Measurements from ENCODE around the gene TMPRSS9.
"Not testable (repeated sequence)": the region's sequence is repeated elsewhere in the genome, so short reads cannot be mapped to it uniquely, and the experiment has no call there.

TMPRSS9 gene

GRCh38 chr19:2394442-2395292 lies 34.6 kb downstream of the TMPRSS9 start:
- no peak for FAIRE-seq

- not testable (repeated sequence) for FAIRE-seq
Measured at GRCh38 chr19:2395293-2395829, 35.3 kb downstream of the TMPRSS9 start.

- FAIRE-seq = not testable (repeated sequence)
Measured at GRCh38 chr19:2397173-2397572, 37.1 kb downstream of the TMPRSS9 start.

- FAIRE-seq = no peak
Measured at GRCh38 chr19:2398735-2399305, 38.8 kb downstream of the TMPRSS9 start.

- no peak for FAIRE-seq
Measured at GRCh38 chr19:2399582-2399981, 39.5 kb downstream of the TMPRSS9 start.

- FAIRE-seq = no peak
Measured at GRCh38 chr19:2408247-2408646, 48.2 kb downstream of the TMPRSS9 start.

GRCh38 chr19:2409352-2409912 lies 49.4 kb downstream of the TMPRSS9 start:
- FAIRE-seq = no peak

- no peak for FAIRE-seq
Measured at GRCh38 chr19:2410023-2410422, 50.0 kb downstream of the TMPRSS9 start.

- FAIRE-seq = no peak
Measured at GRCh38 chr19:2411709-2412108, 51.6 kb downstream of the TMPRSS9 start.

GRCh38 chr19:2412449-2412848 lies 52.4 kb downstream of the TMPRSS9 start:
- FAIRE-seq = no peak

GRCh38 chr19:2413159-2413558 lies 53.1 kb downstream of the TMPRSS9 start:
- FAIRE-seq = no peak

- no peak for FAIRE-seq
Measured at GRCh38 chr19:2413629-2414028, 53.6 kb downstream of the TMPRSS9 start.

GRCh38 chr19:2415281-2415972 lies 55.4 kb downstream of the TMPRSS9 start:
- FAIRE-seq = no peak

- FAIRE-seq = no peak
Measured at GRCh38 chr19:2415973-2416319, 55.9 kb downstream of the TMPRSS9 start.

- no peak for FAIRE-seq
Measured at GRCh38 chr19:2416321-2417097, 56.4 kb downstream of the TMPRSS9 start.

- FAIRE-seq = not testable (repeated sequence)
Measured at GRCh38 chr19:2417436-2417835, 57.4 kb downstream of the TMPRSS9 start.

- FAIRE-seq = no peak
Measured at GRCh38 chr19:2417881-2418406, 57.9 kb downstream of the TMPRSS9 start.

GRCh38 chr19:2419754-2420153 lies 59.7 kb downstream of the TMPRSS9 start:
- no peak for FAIRE-seq

GRCh38 chr19:2420490-2420889 lies 60.4 kb downstream of the TMPRSS9 start:
- no peak for FAIRE-seq

- no peak for FAIRE-seq
Measured at GRCh38 chr19:2421581-2422306, 61.7 kb downstream of the TMPRSS9 start.

- FAIRE-seq = no peak
Measured at GRCh38 chr19:2423071-2423914, 63.2 kb downstream of the TMPRSS9 start.
